ENCODE results near the gene SUCLG2. TPM values are rescaled to one million over a fixed set of nuclear protein-coding genes. Genes with fewer than 3 reads are reported as not detected.

SUCLG2 gene
- polyA plus RNA-seq, 1 donor (not counting 4 experiments of a cell fraction or from before 2014, with no cell fraction given), result 26.7 TPM

- Histone ChIP-seq H4K20me1 (ENCODE audit: control insufficient read depth, extremely low read depth, insufficient read depth, low read length) (no peaks in the 10 kb centered on the region), H3K4me3 (ENCODE audit: control insufficient read depth in 2 of 3, extremely low read depth in 1 of 3, insufficient read depth in 2 of 3, low read depth in 1 of 3, low read length in 3 of 3) (no peak overlapping the region), H3K9me3 (ENCODE audit: control insufficient read depth, low read depth, low read length) (no peaks in the 10 kb centered on the region), H3K27ac (ENCODE audit: control insufficient read depth, insufficient read depth, low read length) (no peak overlapping the region), H3K27me3 (ENCODE audit: control insufficient read depth, extremely low read depth, insufficient read depth, low read length) (no peaks in the 10 kb centered on the region), H3K79me2 (ENCODE audit: control insufficient read depth, insufficient read depth, low read length) (no peaks in the 10 kb centered on the region), H3K36me3 (ENCODE audit: control insufficient read depth in 2 of 2, extremely low read depth in 1 of 2, insufficient read depth in 2 of 2, low read length in 2 of 2) (peaks cover 0 to 3% of the 10 kb centered on the region in 2 experiments), H3K9me1 (ENCODE audit: control insufficient read depth, extremely low read depth, insufficient read depth, low read length) (no peaks in the 10 kb centered on the region), H3K4me2 (ENCODE audit: control insufficient read depth, extremely low read depth, insufficient read depth, low read depth, low read length) (no peak overlapping the region), H3K9ac (ENCODE audit: control insufficient read depth, extremely low read depth, insufficient read depth, low read length) (no peak overlapping the region), H3K4me1 (ENCODE audit: control insufficient read depth, extremely low read depth, insufficient read depth, low read length) (no peaks in the 10 kb centered on the region), H2AFZ (ENCODE audit: control insufficient read depth, low read length) (no peak overlapping the region)
- TF ChIP-seq EZH2 (IDR thresholded peaks at IDR 0.05; ENCODE audit: low read length) (no peak), CTCF (optimal IDR thresholded peaks at IDR 0.05 in 1 of 3, IDR thresholded peaks at IDR 0.05 in 1 of 3, conservative IDR thresholded peaks at IDR 0.05 in 1 of 3; ENCODE audit: extremely low read depth in 1 of 3, insufficient read depth in 2 of 3, low read length in 3 of 3) (no peak)
- no peak for DNase-seq (ENCODE audit: low read depth, low spot score)
- no peak for FAIRE-seq
- dilution Hi-C loops (cut with MboI; ENCODE audit: extremely low pct_ligation_motif_present, low sequenced_read_pairs), result no loop called here
Measured at GRCh38 chr3:67569324-67569723, 85.1 kb downstream of the SUCLG2 start.

GRCh38 chr3:67567893-67568292 is 86.5 kb downstream of the SUCLG2 start:
- Histone ChIP-seq H3K9me1 (ENCODE audit: control insufficient read depth, extremely low read depth, insufficient read depth, low read length) (no peaks in the 10 kb centered on the region), H4K20me1 (ENCODE audit: control insufficient read depth, extremely low read depth, insufficient read depth, low read length) (no peaks in the 10 kb centered on the region), H3K27me3 (ENCODE audit: control insufficient read depth, extremely low read depth, insufficient read depth, low read length) (no peaks in the 10 kb centered on the region), H3K4me2 (ENCODE audit: control insufficient read depth, extremely low read depth, insufficient read depth, low read depth, low read length) (no peak overlapping the region), H3K27ac (ENCODE audit: control insufficient read depth, insufficient read depth, low read length) (no peak overlapping the region), H2AFZ (ENCODE audit: control insufficient read depth, low read length) (no peak overlapping the region), H3K4me1 (ENCODE audit: control insufficient read depth, extremely low read depth, insufficient read depth, low read length) (no peaks in the 10 kb centered on the region), H3K79me2 (ENCODE audit: control insufficient read depth, insufficient read depth, low read length) (no peaks in the 10 kb centered on the region), H3K9me3 (ENCODE audit: control insufficient read depth, low read depth, low read length) (no peaks in the 10 kb centered on the region), H3K9ac (ENCODE audit: control insufficient read depth, extremely low read depth, insufficient read depth, low read length) (no peak overlapping the region), H3K36me3 (ENCODE audit: control insufficient read depth in 2 of 2, extremely low read depth in 1 of 2, insufficient read depth in 2 of 2, low read length in 2 of 2) (peaks cover 0 to 3% of the 10 kb centered on the region in 2 experiments), H3K4me3 (ENCODE audit: control insufficient read depth in 2 of 3, extremely low read depth in 1 of 3, insufficient read depth in 2 of 3, low read depth in 1 of 3, low read length in 3 of 3) (no peak overlapping the region)
- TF ChIP-seq EZH2 (IDR thresholded peaks at IDR 0.05; ENCODE audit: low read length), result no peak
- TF ChIP-seq CTCF (optimal IDR thresholded peaks at IDR 0.05 in 1 of 3, IDR thresholded peaks at IDR 0.05 in 1 of 3, conservative IDR thresholded peaks at IDR 0.05 in 1 of 3; ENCODE audit: extremely low read depth in 1 of 3, insufficient read depth in 2 of 3, low read length in 3 of 3), result no peak
- FAIRE-seq (no peak), DNase-seq (ENCODE audit: low read depth, low spot score) (no peak)
- dilution Hi-C loops (cut with MboI; ENCODE audit: extremely low pct_ligation_motif_present, low sequenced_read_pairs), result no loop called here
